GM23248 (cell line): Measurements from ENCODE around the gene NCOA3.

ENCODE experiments used
- EZH2 ChIP-seq: fragments of 200-600 bp; sonication (generic); IDR thresholded peaks from 2 replicates; pipeline ENCODE4 v1.6.1; 2018; ENCODE audit warnings: antibody characterized with exemption, mild to moderate bottlenecking; ENCODE audit not compliant: insufficient read depth, poor library complexity, severe bottlenecking
- EZH2phosphoT487 ChIP-seq: fragments of 200-600 bp; sonication (generic); IDR thresholded peaks from 2 replicates; pipeline ENCODE4 v1.6.1; 2018; ENCODE audit warnings: antibody characterized with exemption, moderate library complexity, mild to moderate bottlenecking, low read depth; ENCODE audit not compliant: insufficient read depth

- TF ChIP-seq EZH2 (no peak), EZH2phosphoT487 (no peak)
These were observed 33.4 kb downstream of the NCOA3 start for GRCh38 chr20:47535088-47535487.
